HG02610 (cell line): ENCODE results near the gene POLR1D.
"Not testable (repeated sequence)": the region's sequence is repeated elsewhere in the genome, so short reads cannot be mapped to it uniquely, and the experiment has no call there.

Experiments used
- ATAC-seq: cut with Tn5 transposase; IDR thresholded peaks from one replicate; pipeline ENCODE4 v1.9.1; 2021; ENCODE audit warnings: mild to moderate bottlenecking, moderate library complexity; ENCODE audit not compliant: unreplicated experiment

Gene POLR1D

GRCh38 chr13:27613628-27614027 lies 8.1 kb upstream of the POLR1D start:
- no peak for ATAC-seq

DNA sequence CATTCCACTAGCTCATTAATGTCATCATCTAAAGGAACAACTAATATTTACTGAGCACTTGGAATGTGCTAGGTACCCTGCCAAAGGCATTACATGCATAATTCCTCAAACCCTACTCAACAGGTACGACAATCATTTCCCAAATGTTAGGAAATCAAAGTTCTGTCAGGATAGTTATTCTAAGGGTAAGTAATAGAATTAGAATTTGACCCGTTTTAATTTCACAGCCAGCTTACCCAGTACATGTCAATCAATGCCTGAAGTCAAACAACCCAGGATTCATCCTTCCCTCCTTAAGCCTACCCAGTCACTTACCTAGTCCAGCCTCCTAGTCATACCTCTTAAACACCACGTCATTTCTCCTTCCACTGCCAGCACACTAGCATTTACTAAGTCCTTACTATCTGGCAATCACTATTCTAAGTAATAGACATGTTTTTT lies 3.8 kb upstream of the POLR1D start:
- ATAC-seq = no peak

- ATAC-seq = no peak
These were observed 2.5 kb upstream of the POLR1D start for GRCh38 chr13:27619093-27619727.

DNA sequence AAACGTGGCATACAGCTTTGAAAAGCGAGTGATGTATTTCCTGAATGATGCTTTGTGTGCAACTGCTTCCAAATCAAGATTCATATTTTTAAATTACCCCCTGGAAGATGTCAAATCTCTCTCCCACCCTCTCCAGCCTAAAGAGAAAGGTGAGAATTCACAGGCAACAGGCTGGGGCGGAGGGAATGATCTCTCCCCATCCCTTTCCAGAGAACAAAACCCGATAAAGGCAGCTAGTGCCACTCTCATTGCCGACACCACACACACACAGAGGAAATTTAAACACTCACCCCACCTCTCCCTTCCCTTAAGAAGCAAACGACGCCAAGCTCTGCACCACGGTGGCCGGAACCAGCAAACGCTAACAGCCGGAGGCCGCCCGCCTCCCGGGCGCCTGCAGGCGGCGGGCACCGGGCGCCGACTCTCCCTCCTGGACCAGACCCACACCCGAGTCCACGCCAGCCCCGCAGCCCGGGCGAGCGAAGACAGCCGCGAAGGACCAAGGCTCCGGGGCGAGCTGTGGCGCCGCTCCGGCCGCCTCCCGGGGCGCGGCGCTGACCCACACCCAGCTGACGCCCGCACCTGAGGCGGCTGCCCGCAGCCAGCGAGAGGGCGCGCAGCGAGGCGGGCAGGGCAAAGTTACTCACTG lies 1.8 kb upstream of the POLR1D start:
- ATAC-seq = peak; percentile 24

- ATAC-seq = peak; percentile 89
These were observed 1.1 kb upstream of the POLR1D start, which contains the start of gene LNX2 for GRCh38 chr13:27620377-27621115. TSS of gene LNX2 (minus strand) at chr13:27620529. CDS start at chr13:27581703, 38,826 bp downstream.

DNA sequence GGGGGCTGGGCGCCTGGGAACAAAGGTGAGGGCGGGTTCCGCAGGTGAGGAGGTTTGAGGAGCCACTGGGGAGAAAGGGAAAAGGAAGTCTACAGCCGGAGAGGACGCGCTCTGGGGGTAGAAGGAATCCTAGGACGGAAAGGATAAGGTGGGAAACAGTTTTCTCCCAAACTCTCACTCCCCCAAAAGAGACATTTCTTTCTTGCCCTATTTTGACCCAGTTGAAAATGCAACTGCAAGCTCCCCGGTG lies 651 bp upstream of the POLR1D start:
- no peak for ATAC-seq

- no peak for ATAC-seq
These were observed 569 bp downstream of the POLR1D start for GRCh38 chr13:27622102-27622820.

GRCh38 chr13:27622881-27623280 lies 1.2 kb downstream of the POLR1D start:
- ATAC-seq = no peak

- ATAC-seq = no peak
These were observed 2.4 kb downstream of the POLR1D start for GRCh38 chr13:27624071-27624470.

DNA sequence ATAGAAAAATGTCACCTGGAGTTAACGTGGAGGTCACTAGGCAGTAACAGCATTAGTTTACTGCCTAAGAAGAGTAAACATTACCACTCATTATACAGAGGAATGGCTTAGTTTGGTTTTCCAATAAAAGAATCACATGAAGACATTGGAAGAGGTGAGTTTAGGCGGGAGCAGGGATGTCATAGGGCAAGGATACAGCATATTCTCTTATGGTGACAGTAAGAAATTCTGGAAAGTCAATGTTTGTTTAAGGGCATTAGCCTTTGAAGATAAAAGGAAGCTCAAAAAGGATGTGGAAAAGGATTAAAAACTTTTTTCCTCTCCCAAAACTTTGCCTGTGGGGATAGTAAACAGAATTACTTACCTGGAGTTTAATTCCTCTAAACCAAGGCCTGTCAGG lies 4.1 kb downstream of the POLR1D start:
- ATAC-seq = no peak

- no peak for ATAC-seq
These were observed 5.7 kb downstream of the POLR1D start for GRCh38 chr13:27627380-27627779.

DNA sequence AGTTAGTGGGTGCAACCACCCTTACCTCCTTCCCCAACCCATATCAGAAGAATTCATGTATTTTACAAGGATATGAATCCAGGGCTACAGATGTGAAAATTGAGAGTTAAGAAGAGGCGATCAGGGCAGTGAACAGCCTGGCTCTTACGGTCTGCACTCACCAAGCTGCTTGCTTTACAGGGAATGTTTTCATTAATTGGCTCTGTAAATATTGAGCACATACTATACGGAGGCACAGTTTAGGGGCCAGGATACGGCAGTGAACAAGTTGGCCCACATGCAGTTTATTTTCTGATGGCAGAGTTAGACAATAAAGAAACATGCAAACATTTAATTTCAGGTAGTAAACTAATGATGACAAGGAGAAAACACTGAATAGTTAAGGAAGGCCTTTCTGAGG lies 6.4 kb downstream of the POLR1D start:
- ATAC-seq = no peak

- not testable (repeated sequence) for ATAC-seq
These were observed 7.1 kb downstream of the POLR1D start for GRCh38 chr13:27628766-27629165.

GRCh38 chr13:27631156-27631555 lies 9.5 kb downstream of the POLR1D start:
- no peak for ATAC-seq

DNA sequence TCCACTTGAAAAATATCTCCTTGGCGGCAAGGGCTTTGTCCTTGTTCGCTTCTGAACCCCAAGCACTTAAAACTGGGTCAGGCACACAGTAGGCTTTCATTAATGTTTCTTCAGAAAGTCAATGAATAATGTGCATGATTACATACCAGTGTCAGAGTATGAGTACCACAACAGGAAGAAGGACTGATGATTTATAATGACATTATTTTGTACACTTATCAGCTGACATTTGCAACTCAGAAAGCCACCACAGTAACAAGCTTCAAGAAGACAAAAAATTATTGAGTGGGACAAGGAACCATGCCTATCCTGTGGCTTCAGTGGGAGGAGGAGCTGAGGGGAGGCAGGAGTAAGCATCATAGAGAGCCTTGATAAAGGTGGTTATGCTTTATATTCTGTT lies 10.0 kb downstream of the POLR1D start:
- no peak for ATAC-seq

GRCh38 chr13:27632214-27632613 lies 10.5 kb downstream of the POLR1D start:
- ATAC-seq = no peak

- ATAC-seq = no peak
These were observed 11.0 kb downstream of the POLR1D start for GRCh38 chr13:27632648-27633047.

GRCh38 chr13:27634231-27634630 lies 12.5 kb downstream of the POLR1D start:
- no peak for ATAC-seq

DNA sequence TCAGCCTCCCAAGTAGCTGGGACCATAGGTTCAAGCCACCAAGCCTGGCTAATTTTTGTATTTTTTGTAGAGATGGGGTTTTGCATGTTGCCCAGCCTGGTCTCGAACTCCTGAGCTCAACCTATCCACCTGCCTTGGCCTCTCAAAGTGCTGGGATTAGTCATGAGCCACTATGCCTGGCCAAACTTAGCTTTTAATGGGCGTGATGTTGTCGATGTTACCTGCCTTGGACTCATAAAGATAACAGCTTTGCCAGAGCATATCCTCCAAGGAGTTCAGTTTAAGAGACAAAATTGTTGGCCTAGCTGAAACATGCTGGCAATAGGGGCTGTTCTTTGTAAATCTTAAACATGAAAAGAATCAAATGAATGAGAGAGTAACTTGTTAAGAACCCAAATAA lies 13.1 kb downstream of the POLR1D start:
- ATAC-seq = no peak

DNA sequence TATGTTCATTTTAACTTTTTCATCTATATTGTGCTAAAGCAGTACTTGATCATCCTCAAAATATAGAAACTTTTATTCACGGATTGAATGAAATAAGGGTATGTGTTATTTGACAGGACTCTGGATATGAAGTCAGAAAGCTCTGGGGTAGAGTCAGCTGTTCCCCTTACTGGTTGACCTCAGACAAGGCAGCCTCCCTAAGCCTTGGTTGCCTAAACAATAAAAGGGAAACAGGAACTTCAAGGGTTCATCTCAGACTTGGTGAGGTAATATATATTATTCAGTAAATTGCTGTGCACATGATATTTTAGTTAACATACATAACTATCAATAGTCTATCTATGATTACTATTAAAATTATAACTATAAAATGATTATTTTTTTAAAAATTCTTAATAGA lies 13.6 kb downstream of the POLR1D start:
- no peak for ATAC-seq

DNA sequence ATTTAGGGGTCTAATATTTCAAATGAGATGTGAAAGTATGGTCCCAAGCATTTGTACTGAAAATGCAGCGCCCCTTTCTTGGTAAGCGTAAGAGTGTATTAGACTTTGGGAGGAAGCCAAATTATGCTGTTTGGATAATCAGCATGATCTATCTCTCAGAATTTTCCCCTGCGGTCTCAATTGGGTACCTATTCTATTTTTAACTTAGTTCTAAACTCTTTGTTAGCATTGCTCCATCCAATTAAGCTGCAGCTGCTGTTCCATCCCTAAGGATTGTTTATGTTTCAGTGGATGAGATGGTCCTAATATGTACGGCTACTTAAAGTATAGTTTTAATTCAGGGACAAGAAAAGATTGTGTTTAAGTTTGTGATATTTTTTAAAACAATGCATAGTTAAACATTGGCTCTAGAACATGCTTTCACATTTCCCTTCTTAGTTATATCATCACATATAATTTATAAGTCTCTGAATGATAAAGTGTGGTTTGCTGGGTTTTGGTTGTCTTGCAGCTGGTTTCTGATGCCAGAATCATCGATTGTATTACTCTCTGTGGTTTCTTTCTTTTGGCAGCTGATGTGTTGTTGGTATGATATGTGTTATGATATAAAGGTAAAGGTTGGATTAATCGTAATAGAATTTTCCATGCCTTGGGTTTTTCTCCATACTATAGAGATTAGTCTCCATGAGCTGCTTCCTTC lies 15.0 kb downstream of the POLR1D start:
- ATAC-seq = no peak
